Activated T-helper 1 cell treated with anti-CD3 and anti-CD28 coated beads, Interleukin-2, amount 50 U/mL, for 16 hours (primary cell): Measurements from ENCODE around the gene CDC45.
"Not testable (repeated sequence)": the region's sequence is repeated elsewhere in the genome, so short reads cannot be mapped to it uniquely, and the experiment has no call there.

Experiments
- DNase-seq, 2 donors: peaks; one replicate each; pipeline ENCODE4 v3.0.0-alpha.2; 2020; ENCODE audit warnings: low read depth in 1 of 2, low spot score in 1 of 2

CDC45 gene

GRCh38 chr22:19479355-19480172 is at the start of gene CDC45:
Gene CDC45 (plus strand): TSS chr22:19479920. CDS start chr22:19479969, 49 bp downstream.
- peak; percentile 84 to 87 for DNase-seq

GRCh38 chr22:19429950-19430889 is 49.5 kb upstream of the CDC45 start:
- no peak for DNase-seq

- DNase-seq = no peak
Measured at GRCh38 chr22:19430890-19431541, 48.7 kb upstream of the CDC45 start.

GRCh38 chr22:19431649-19432132 is 48.0 kb upstream of the CDC45 start, which contains the start of gene HIRA:
Gene HIRA (minus strand): TSS chr22:19431733. CDS start chr22:19431476, 257 bp downstream.
- peak; percentile 78 to 83 for DNase-seq

GRCh38 chr22:19432133-19432851 is 47.4 kb upstream of the CDC45 start, which contains the start of gene MRPL40:
Gene MRPL40 (plus strand): TSS chr22:19432545. CDS start chr22:19432555, 10 bp downstream.
- peak; percentile 66 to 82 for DNase-seq

- no peak for DNase-seq
Measured at GRCh38 chr22:19434401-19434800, 45.3 kb upstream of the CDC45 start.

- no peak for DNase-seq
Measured at GRCh38 chr22:19434829-19435580, 44.7 kb upstream of the CDC45 start.

GRCh38 chr22:19436444-19437161 is 43.1 kb upstream of the CDC45 start:
- DNase-seq = not testable (repeated sequence)

GRCh38 chr22:19438298-19438697 is 41.4 kb upstream of the CDC45 start:
- DNase-seq = no peak

- DNase-seq = no peak
Measured at GRCh38 chr22:19440411-19441195, 39.1 kb upstream of the CDC45 start.

- no peak for DNase-seq
Measured at GRCh38 chr22:19442166-19442565, 37.6 kb upstream of the CDC45 start.

GRCh38 chr22:19443544-19444211 is 36.0 kb upstream of the CDC45 start:
- no peak for DNase-seq

- DNase-seq = not testable (repeated sequence)
Measured at GRCh38 chr22:19445279-19445982, 34.3 kb upstream of the CDC45 start.

GRCh38 chr22:19446603-19447329 is 33.0 kb upstream of the CDC45 start:
- no peak for DNase-seq

- peak; percentile 67 to 83 for DNase-seq
Measured at GRCh38 chr22:19447330-19448075, 32.2 kb upstream of the CDC45 start, which contains the start of gene C22orf39. Gene C22orf39 (minus strand): TSS chr22:19447711. CDS start chr22:19447688, 23 bp downstream.
